Smooth muscle cell (in vitro differentiated cells): ENCODE measurements around the gene SVOP. TPM values are rescaled to one million over a fixed set of nuclear protein-coding genes. Genes with fewer than 3 reads are reported as not detected.

ENCODE experiments used
- DNase-seq: peaks from one replicate; lab custom pipeline; 2025; ENCODE audit not compliant: unreplicated experiment; lab: John Stamatoyannopoulos, UW
- H2AFZ ChIP-seq: fragments of 200-600 bp; sonication (generic); 2 replicates; pipeline ENCODE4 v1.6.0; 2016; ENCODE audit warnings: antibody characterized with exemption, low read depth, mild to moderate bottlenecking
- H3F3A ChIP-seq: fragments of 200-600 bp; sonication (generic); 2 replicates; pipeline ENCODE4 v1.6.0; 2017; ENCODE audit warnings: antibody characterized with exemption, low read depth
- H3K27ac ChIP-seq: fragments of 200-600 bp; sonication (generic); 2 replicates; pipeline ENCODE4 v1.5.1; 2016; ENCODE audit warnings: low read depth, mild to moderate bottlenecking
- H3K27me3 ChIP-seq: fragments of 200-600 bp; sonication (generic); 2 replicates; pipeline ENCODE4 v1.6.1; 2016; ENCODE audit warnings: low read depth, mild to moderate bottlenecking
- H3K36me3 ChIP-seq: fragments of 200-600 bp; sonication (generic); 2 replicates; pipeline ENCODE4 v1.5.1; 2016; ENCODE audit warnings: low read depth
- H3K4me1 ChIP-seq: fragments of 200-600 bp; sonication (generic); 2 replicates; pipeline ENCODE4 v1.5.1; 2016; ENCODE audit warnings: low read depth
- H3K4me2 ChIP-seq: fragments of 200-600 bp; sonication (generic); 2 replicates; pipeline ENCODE4 v1.6.0; 2016; ENCODE audit warnings: mild to moderate bottlenecking
- H3K4me3 ChIP-seq: fragments of 200-600 bp; sonication (generic); 2 replicates; pipeline ENCODE4 v1.5.1; 2016; ENCODE audit warnings: mild to moderate bottlenecking
- H3K79me2 ChIP-seq: fragments of 200-600 bp; sonication (generic); 2 replicates; pipeline ENCODE4 v1.6.0; 2016; ENCODE audit warnings: low read depth, mild to moderate bottlenecking
- H3K9ac ChIP-seq: fragments of 200-600 bp; sonication (generic); 2 replicates; pipeline ENCODE4 v1.6.0; 2016; ENCODE audit warnings: low read depth
- H3K9me3 ChIP-seq: fragments of 200-600 bp; sonication (generic); replicated peaks from 2 replicates; pipeline ENCODE4 v1.5.1; 2016; ENCODE audit warnings: low read depth
- H4K20me1 ChIP-seq: fragments of 200-600 bp; sonication (generic); 2 replicates; pipeline ENCODE4 v1.6.0; 2016; ENCODE audit warnings: low read depth
- WGBS: methylation state at CpG from one replicate; pipeline ENCODE4 v1.1.7; 2016; ENCODE audit warnings: low lambda C conversion rate; 5-methylcytosine and 5-hydroxymethylcytosine counted together
- polyA plus RNA-seq: library from polyadenylated mRNA; unstranded; fragments of >200 nt; fragmentation: Nextera tagmentation; extraction: Ambion mirVana; gene quantifications from 2 replicates; pipeline ENCODE4 v1.2.1, GENCODE V29; 2016
- total RNA-seq: library from RNA; depleted of rRNA; stranded (reverse); fragments of >200 nt; gene quantifications from 2 replicates; pipeline ENCODE4 v1.2.3, GENCODE V29; 2014
- TF ChIP-seq, protein P1 (sequence below): fragments of 200-600 bp; sonication (generic); IDR thresholded peaks from 2 replicates; pipeline ENCODE4 v1.5.1; 2017; ENCODE audit warnings: borderline replicate concordance, mild to moderate bottlenecking, antibody characterized with exemption; ENCODE audit not compliant: insufficient read depth, poor library complexity, severe bottlenecking

Gene SVOP
- total and polyA plus RNA-seq, 2 experiments from 2014 or later: not detected

DNA sequence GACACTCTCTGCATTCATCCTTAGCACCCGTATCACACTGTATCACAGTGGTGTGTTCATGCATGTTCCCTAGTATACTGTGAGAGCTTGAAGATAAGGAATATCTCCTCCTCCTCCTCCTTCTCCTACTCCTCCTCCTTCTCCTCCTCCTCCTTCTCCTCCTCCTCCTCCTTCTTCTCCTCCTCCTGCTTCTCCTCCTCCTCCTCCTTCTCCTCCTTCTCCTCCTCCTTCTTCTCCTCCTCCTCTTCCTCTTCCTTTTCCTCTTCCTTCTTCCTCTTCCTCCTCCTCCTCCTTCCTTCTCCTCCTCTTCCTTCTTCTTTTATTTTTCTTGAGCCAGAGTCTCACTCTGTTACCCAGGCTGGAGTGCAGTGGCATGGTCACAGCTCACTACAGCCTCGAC, 113.9 kb downstream of the SVOP start:
- TF ChIP-seq, protein P1, sequence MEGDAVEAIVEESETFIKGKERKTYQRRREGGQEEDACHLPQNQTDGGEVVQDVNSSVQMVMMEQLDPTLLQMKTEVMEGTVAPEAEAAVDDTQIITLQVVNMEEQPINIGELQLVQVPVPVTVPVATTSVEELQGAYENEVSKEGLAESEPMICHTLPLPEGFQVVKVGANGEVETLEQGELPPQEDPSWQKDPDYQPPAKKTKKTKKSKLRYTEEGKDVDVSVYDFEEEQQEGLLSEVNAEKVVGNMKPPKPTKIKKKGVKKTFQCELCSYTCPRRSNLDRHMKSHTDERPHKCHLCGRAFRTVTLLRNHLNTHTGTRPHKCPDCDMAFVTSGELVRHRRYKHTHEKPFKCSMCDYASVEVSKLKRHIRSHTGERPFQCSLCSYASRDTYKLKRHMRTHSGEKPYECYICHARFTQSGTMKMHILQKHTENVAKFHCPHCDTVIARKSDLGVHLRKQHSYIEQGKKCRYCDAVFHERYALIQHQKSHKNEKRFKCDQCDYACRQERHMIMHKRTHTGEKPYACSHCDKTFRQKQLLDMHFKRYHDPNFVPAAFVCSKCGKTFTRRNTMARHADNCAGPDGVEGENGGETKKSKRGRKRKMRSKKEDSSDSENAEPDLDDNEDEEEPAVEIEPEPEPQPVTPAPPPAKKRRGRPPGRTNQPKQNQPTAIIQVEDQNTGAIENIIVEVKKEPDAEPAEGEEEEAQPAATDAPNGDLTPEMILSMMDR: no peak
- H3K27ac ChIP-seq: no peak overlapping the region
- 81% methylated on average over 2 of the region's 2 CpGs for WGBS
- no peaks in the 10 kb centered on the region for H3F3A ChIP-seq
- H3K36me3 ChIP-seq: no peaks in the 10 kb centered on the region
- no peaks in the 10 kb centered on the region for H3K79me2 ChIP-seq
- no peaks in the 10 kb centered on the region for H3K9me3 ChIP-seq
- H3K4me3 ChIP-seq: no peak overlapping the region
- H3K27me3 ChIP-seq: no peaks in the 10 kb centered on the region
- no peak overlapping the region for H3K9ac ChIP-seq
- no peaks in the 10 kb centered on the region for H3K4me1 ChIP-seq
- H3K4me2 ChIP-seq: no peak overlapping the region
- no peak overlapping the region for H2AFZ ChIP-seq
- no peaks in the 10 kb centered on the region for H4K20me1 ChIP-seq
- no peak for DNase-seq

DNA sequence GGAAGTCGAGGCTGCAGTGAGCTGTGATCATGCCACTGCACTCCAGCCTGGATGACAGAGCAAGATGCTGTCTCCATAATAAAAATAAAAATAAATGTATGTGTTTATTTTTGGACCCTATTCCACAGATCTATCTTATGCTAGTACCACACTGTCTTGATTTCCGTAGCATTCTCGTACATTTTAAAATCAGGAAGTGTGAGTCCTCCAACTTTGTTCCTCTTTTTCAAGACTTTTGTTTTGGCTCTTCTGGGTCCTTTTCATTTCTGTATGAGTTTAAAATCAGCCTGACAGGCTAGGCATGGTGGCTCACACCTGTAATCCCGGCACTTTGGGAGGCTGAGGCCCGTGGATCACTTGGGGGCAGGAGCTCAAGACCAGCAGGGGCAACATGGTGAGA, 115.1 kb downstream of the SVOP start:
- Histone ChIP-seq H3K27ac (no peak overlapping the region), H3K9me3 (no peaks in the 10 kb centered on the region), H3K36me3 (no peaks in the 10 kb centered on the region), H4K20me1 (no peaks in the 10 kb centered on the region), H3K9ac (no peak overlapping the region), H3K4me2 (no peak overlapping the region), H3K27me3 (no peaks in the 10 kb centered on the region), H2AFZ (no peak overlapping the region), H3K79me2 (no peaks in the 10 kb centered on the region), H3K4me3 (no peak overlapping the region), H3K4me1 (no peaks in the 10 kb centered on the region), H3F3A (no peaks in the 10 kb centered on the region)
- DNase-seq: no peak
- 97% methylated on average over 5 of the region's 5 CpGs for WGBS
- TF ChIP-seq, protein P1: no peak

DNA sequence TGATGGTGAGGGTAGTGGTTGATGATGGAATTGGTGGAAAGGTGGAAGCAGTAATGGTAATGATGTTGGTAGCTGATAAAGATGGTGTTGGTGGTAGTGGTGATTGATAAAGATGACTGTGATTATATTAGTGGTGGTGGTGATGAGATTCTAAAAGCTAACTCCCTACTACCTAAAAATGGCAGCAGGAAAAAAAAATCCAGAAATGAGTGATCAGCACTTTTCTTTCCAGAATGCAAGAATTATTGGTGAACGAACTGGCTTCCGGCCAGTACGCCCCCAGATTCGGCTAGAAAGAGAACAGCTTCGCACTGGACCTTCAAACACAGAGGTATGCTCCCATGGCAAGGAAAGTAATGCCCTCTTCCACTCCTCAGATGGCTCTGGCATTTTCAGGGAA, 121.7 kb downstream of the SVOP start:
- no peaks in the 10 kb centered on the region for H3K79me2 ChIP-seq
- no peaks in the 10 kb centered on the region for H3K36me3 ChIP-seq
- 84% methylated on average over 5 of the region's 5 CpGs for WGBS
- no peaks in the 10 kb centered on the region for H4K20me1 ChIP-seq
- no peak overlapping the region for H3K9ac ChIP-seq
- H3K4me1 ChIP-seq: no peaks in the 10 kb centered on the region
- no peak overlapping the region for H3K4me3 ChIP-seq
- no peak overlapping the region for H3K27ac ChIP-seq
- no peak for DNase-seq
- TF ChIP-seq, protein P1: no peak
- no peak overlapping the region for H2AFZ ChIP-seq
- no peaks in the 10 kb centered on the region for H3K9me3 ChIP-seq
- no peaks in the 10 kb centered on the region for H3F3A ChIP-seq
- no peak overlapping the region for H3K4me2 ChIP-seq
- H3K27me3 ChIP-seq: peaks cover 3% of the 10 kb centered on the region

DNA sequence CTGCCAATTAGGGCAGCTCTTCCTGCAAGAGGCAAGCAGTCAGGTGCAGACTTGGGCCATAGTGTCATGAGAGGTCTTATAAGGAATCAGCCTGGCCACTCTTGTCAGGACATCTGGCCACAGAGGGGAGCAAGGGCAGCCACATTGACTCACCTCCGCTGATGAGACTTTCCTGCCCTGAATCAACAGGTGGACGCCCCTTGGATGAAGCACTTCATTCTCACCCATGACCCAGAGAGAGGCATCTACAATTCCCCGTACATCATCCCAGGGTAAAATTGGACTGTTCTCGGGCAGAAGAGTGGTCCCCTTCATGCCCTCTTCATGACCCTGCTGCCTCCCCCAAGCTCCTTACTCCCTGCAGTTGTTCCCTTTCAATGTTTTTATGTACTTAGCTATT, 124.1 kb downstream of the SVOP start:
- TF ChIP-seq, protein P1: no peak
- Histone ChIP-seq H3K27me3 (peaks cover 3% of the 10 kb centered on the region), H3K36me3 (no peaks in the 10 kb centered on the region), H3K4me3 (no peak overlapping the region), H3K9me3 (no peaks in the 10 kb centered on the region), H3K4me1 (no peaks in the 10 kb centered on the region), H3K79me2 (no peaks in the 10 kb centered on the region), H3K4me2 (no peak overlapping the region), H3K9ac (no peak overlapping the region), H3F3A (no peaks in the 10 kb centered on the region), H3K27ac (no peak overlapping the region), H4K20me1 (no peaks in the 10 kb centered on the region), H2AFZ (no peak overlapping the region)
- no peak for DNase-seq
- 89% methylated on average over 3 of the region's 4 CpGs for WGBS
